Activated CD4-positive, alpha-beta T cell treated with anti-CD3 and anti-CD28 coated beads, Interleukin-2, amount 50 U/mL, for 24 hours (primary cell): Measurements from ENCODE around the gene SLC22A3.
"Not testable (repeated sequence)": the region's sequence is repeated elsewhere in the genome, so short reads cannot be mapped to it uniquely, and the experiment has no call there.

Experiments
- DNase-seq, 2 donors: peaks; one replicate each; pipeline ENCODE4 v3.0.0-alpha.2; 2020; ENCODE audit warnings: low read depth in 1 of 2, low spot score in 1 of 2

Gene SLC22A3

GRCh38 chr6:160348223-160349019, at the start of gene SLC22A3:
TSS of gene SLC22A3 (plus strand) at chr6:160348378. CDS start at chr6:160348420, 42 bp downstream.
- DNase-seq: no peak

- DNase-seq: no peak
Observed at GRCh38 chr6:160299559-160299958, 48.6 kb upstream of the SLC22A3 start.

- DNase-seq: no peak
Observed at GRCh38 chr6:160300076-160300695, 48.0 kb upstream of the SLC22A3 start.

GRCh38 chr6:160301339-160301738, 46.8 kb upstream of the SLC22A3 start:
- DNase-seq: no peak

- DNase-seq: not testable (repeated sequence)
Observed at GRCh38 chr6:160302431-160303082, 45.6 kb upstream of the SLC22A3 start.

GRCh38 chr6:160303806-160304205, 44.4 kb upstream of the SLC22A3 start:
- no peak for DNase-seq

- DNase-seq: no peak
Observed at GRCh38 chr6:160305926-160306713, 42.1 kb upstream of the SLC22A3 start.

GRCh38 chr6:160309718-160310117, 38.5 kb upstream of the SLC22A3 start:
- DNase-seq: no peak

- DNase-seq: no peak
Observed at GRCh38 chr6:160312900-160313299, 35.3 kb upstream of the SLC22A3 start.

GRCh38 chr6:160315310-160315709, 32.9 kb upstream of the SLC22A3 start:
- DNase-seq: no peak

GRCh38 chr6:160316261-160316660, 31.9 kb upstream of the SLC22A3 start:
- no peak for DNase-seq

- DNase-seq: no peak
Observed at GRCh38 chr6:160319246-160319645, 28.9 kb upstream of the SLC22A3 start.

GRCh38 chr6:160321729-160322505, 26.3 kb upstream of the SLC22A3 start:
- no peak for DNase-seq

- DNase-seq: no peak
Observed at GRCh38 chr6:160327981-160328380, 20.2 kb upstream of the SLC22A3 start.

- DNase-seq: no peak
Observed at GRCh38 chr6:160328447-160328846, 19.7 kb upstream of the SLC22A3 start.

GRCh38 chr6:160329188-160329587, 19.0 kb upstream of the SLC22A3 start:
- no peak for DNase-seq

- DNase-seq: no peak
Observed at GRCh38 chr6:160330619-160331018, 17.6 kb upstream of the SLC22A3 start.

- no peak for DNase-seq
Observed at GRCh38 chr6:160331204-160331603, 17.0 kb upstream of the SLC22A3 start.

- DNase-seq: no peak
Observed at GRCh38 chr6:160331753-160332152, 16.4 kb upstream of the SLC22A3 start.

- DNase-seq: no peak
Observed at GRCh38 chr6:160333101-160333500, 15.1 kb upstream of the SLC22A3 start.

- no peak for DNase-seq
Observed at GRCh38 chr6:160333841-160334240, 14.3 kb upstream of the SLC22A3 start.
